ENCODE measurements around the gene C3AR1. TPM values are rescaled to one million over a fixed set of nuclear protein-coding genes. Genes with fewer than 3 reads are reported as not detected.
A peak's percentile ranks its signal among the peaks of the same experiment; 100 is the strongest.

The C3AR1 gene
- total and polyA plus RNA-seq, 2 of the 13 experiments (the other 11 are each of a cell fraction or from before 2014, with no cell fraction given), result not detected

DNA sequence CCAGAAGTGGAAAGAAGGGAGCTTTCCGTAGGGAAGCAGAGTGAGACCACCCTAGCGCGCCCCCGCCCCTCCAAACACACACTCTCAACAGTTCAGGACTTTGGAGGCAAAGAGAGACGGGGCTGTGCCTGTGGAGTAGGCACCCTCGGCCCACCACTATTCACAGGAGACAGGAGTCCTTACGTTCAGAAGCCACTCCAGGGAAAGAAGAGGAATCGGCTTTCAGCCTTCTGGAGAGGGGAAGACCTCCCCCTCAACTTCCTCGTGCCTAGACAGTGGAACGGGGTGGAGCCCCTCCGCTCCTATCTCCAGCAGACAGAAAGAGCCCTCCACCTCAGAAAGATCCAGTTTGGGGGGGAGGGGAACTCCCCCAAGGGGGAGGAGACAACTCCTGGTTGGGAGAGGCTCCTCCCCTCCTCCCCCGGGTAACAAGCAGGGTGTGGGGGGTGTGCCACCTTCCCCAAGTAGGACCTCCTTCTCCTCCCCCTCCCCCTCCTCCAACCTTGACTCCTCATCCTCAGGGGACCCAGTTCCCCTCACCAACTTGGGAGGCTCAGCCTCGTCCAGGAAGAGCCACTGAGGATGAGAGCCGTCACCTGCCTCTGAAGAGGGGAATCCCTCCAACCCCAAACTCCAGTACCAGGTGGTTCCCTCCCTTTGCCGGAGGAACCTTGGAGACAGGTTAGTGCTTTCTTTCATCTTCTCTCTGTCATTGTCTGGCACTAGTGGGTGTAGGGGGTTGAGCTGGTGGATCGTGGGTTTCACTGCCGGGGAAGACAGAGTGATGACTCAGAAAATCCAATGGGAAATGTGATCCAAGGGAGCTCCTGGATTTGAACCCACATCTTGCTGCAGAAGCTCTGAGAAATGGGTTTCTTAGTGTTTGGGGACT, 32.8 kb downstream of the C3AR1 start (continued):
- TF ChIP-seq TCF7L2 (IDR thresholded peaks at IDR 0.05; ENCODE audit: low read depth, low read length) (no peak), ZNF629 (CRISPR knock-in tag; conservative IDR thresholded peaks at IDR 0.05) (0 out of 2 replicates have a peak, but pooled peaks have one; percentile 21), ZNF775 (CRISPR knock-in tag; IDR thresholded peaks at IDR 0.05; ENCODE audit: borderline replicate concordance) (no peak), FOXK1 (CRISPR knock-in tag; IDR thresholded peaks at IDR 0.05; ENCODE audit: borderline replicate concordance, low read depth) (no peak), KDM3A (CRISPR knock-in tag; IDR thresholded peaks at IDR 0.05; ENCODE audit: low read depth) (no peak), ZNF557 (CRISPR knock-in tag; IDR thresholded peaks at IDR 0.05) (no peak), NR2F2 (IDR thresholded peaks at IDR 0.05; ENCODE audit: borderline replicate concordance, low read depth) (no peak), MAFG (CRISPR knock-in tag; IDR thresholded peaks at IDR 0.05) (no peak), HNRNPUL1 (IDR thresholded peaks at IDR 0.05; ENCODE audit: low read depth, low read length) (no peak), THYN1 (CRISPR knock-in tag; IDR thresholded peaks at IDR 0.05; ENCODE audit: borderline replicate concordance, low read depth) (no peak), STAT5B (CRISPR knock-in tag; IDR thresholded peaks at IDR 0.05) (no peak), ZNF792 (CRISPR knock-in tag; IDR thresholded peaks at IDR 0.05) (no peak), ZNF350 (CRISPR knock-in tag; IDR thresholded peaks at IDR 0.05; ENCODE audit: borderline replicate concordance, low read depth) (0 out of 2 replicates have a peak, but pooled peaks have one; percentile 24)
- TF ChIP-seq, protein P1, sequence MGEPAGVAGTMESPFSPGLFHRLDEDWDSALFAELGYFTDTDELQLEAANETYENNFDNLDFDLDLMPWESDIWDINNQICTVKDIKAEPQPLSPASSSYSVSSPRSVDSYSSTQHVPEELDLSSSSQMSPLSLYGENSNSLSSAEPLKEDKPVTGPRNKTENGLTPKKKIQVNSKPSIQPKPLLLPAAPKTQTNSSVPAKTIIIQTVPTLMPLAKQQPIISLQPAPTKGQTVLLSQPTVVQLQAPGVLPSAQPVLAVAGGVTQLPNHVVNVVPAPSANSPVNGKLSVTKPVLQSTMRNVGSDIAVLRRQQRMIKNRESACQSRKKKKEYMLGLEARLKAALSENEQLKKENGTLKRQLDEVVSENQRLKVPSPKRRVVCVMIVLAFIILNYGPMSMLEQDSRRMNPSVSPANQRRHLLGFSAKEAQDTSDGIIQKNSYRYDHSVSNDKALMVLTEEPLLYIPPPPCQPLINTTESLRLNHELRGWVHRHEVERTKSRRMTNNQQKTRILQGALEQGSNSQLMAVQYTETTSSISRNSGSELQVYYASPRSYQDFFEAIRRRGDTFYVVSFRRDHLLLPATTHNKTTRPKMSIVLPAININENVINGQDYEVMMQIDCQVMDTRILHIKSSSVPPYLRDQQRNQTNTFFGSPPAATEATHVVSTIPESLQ (CRISPR knock-in tag; conservative IDR thresholded peaks at IDR 0.05), result no peak
- TF ChIP-seq, protein P2, sequence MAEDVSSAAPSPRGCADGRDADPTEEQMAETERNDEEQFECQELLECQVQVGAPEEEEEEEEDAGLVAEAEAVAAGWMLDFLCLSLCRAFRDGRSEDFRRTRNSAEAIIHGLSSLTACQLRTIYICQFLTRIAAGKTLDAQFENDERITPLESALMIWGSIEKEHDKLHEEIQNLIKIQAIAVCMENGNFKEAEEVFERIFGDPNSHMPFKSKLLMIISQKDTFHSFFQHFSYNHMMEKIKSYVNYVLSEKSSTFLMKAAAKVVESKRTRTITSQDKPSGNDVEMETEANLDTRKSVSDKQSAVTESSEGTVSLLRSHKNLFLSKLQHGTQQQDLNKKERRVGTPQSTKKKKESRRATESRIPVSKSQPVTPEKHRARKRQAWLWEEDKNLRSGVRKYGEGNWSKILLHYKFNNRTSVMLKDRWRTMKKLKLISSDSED (CRISPR knock-in tag; IDR thresholded peaks at IDR 0.05), result no peak
- TF ChIP-seq, protein P3, sequence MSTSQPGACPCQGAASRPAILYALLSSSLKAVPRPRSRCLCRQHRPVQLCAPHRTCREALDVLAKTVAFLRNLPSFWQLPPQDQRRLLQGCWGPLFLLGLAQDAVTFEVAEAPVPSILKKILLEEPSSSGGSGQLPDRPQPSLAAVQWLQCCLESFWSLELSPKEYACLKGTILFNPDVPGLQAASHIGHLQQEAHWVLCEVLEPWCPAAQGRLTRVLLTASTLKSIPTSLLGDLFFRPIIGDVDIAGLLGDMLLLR (CRISPR knock-in tag; IDR thresholded peaks at IDR 0.05), result no peak
- TF ChIP-seq, protein P4, sequence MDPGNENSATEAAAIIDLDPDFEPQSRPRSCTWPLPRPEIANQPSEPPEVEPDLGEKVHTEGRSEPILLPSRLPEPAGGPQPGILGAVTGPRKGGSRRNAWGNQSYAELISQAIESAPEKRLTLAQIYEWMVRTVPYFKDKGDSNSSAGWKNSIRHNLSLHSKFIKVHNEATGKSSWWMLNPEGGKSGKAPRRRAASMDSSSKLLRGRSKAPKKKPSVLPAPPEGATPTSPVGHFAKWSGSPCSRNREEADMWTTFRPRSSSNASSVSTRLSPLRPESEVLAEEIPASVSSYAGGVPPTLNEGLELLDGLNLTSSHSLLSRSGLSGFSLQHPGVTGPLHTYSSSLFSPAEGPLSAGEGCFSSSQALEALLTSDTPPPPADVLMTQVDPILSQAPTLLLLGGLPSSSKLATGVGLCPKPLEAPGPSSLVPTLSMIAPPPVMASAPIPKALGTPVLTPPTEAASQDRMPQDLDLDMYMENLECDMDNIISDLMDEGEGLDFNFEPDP (CRISPR knock-in tag; conservative IDR thresholded peaks at IDR 0.05), result no peak
- TF ChIP-seq, protein P5, sequence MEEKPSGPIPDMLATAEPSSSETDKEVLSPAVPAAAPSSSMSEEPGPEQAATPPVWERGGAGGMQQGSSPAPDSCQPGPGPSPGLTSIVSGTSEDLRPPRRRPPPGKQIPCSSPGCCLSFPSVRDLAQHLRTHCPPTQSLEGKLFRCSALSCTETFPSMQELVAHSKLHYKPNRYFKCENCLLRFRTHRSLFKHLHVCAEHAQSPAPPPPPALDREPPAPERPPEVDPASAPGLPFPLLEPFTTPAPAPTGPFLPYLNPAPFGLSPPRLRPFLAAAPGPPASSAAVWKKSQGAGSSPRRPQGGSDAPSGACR (CRISPR knock-in tag; IDR thresholded peaks at IDR 0.05), result no peak

Data from HepG2 (cell line).